Activated CD8-positive, alpha-beta memory T cell treated with anti-CD3 and anti-CD28 coated beads, Interleukin-2, amount 10 ng/mL, durations not matched to agents 7 days and 5 days (primary cell): ENCODE results near the gene AKAP1. TPM values are rescaled to one million over a fixed set of nuclear protein-coding genes. Genes with fewer than 3 reads are reported as not detected.

Experiments
- ATAC-seq: fragments of 150-1000 bp; cut with Tn5 transposase; one replicate; pipeline ENCODE4 v1.10.0; 2021; ENCODE audit warnings: moderate library complexity
- CTCF ChIA-PET: fragments of 350-600 bp; sonication (Branson Sonifier 250); formaldehyde crosslinking; loops from one replicate; lab custom pipeline; 2021; ENCODE audit warnings: antibody characterized with exemption; lab: Charles Lee
- DNase-seq: peaks from one replicate; pipeline ENCODE4 v3.0.0-alpha.2; 2020
- H3K27ac Mint-ChIP-seq: one replicate; pipeline ENCODE4 v1.8.0; 2021; ENCODE audit warnings: mild to moderate bottlenecking, mixed read lengths
- H3K27me3 Mint-ChIP-seq: one replicate; pipeline ENCODE4 v1.8.0; 2021; ENCODE audit warnings: mixed read lengths
- H3K36me3 Mint-ChIP-seq: one replicate; pipeline ENCODE4 v1.8.0; 2021; ENCODE audit warnings: mild to moderate bottlenecking, mixed read lengths
- H3K4me1 Mint-ChIP-seq: one replicate; pipeline ENCODE4 v1.8.0; 2021; ENCODE audit warnings: mixed read lengths
- H3K4me3 Mint-ChIP-seq: one replicate; pipeline ENCODE4 v1.8.0; 2021; ENCODE audit warnings: mild to moderate bottlenecking, moderate library complexity, mixed read lengths
- H3K9me3 Mint-ChIP-seq: one replicate; pipeline ENCODE4 v1.8.0; 2022; ENCODE audit warnings: low read depth, mixed read lengths
- total RNA-seq, 2 experiments: library from RNA; stranded (reverse); gene quantifications; one replicate each; pipeline ENCODE4 v1.2.3, GENCODE V29; 2021

The AKAP1 gene
- total RNA-seq, 2 experiments from 2014 or later, result 28.0 to 38.3 TPM

- Mint-ChIP-seq H3K27me3 (no peaks in the 10 kb centered on the region), H3K4me1 (no peaks in the 10 kb centered on the region), H3K9me3 (no peaks in the 10 kb centered on the region), H3K27ac (no peak overlapping the region), H3K4me3 (no peak overlapping the region), H3K36me3 (peaks cover 1% of the 10 kb centered on the region)
- no peak for DNase-seq
- CTCF ChIA-PET, result interaction anchor here (0.7 to 1.0 kb wide), 2 partner anchors 24 to 208 kb away, joined by 3 to 4 read pairs; no protein-coding TSS in a partner anchor
- no peak for ATAC-seq
These were observed 28.0 kb downstream of the AKAP1 start for GRCh38 chr17:57113011-57113410.

GRCh38 chr17:57113656-57114055 is 28.6 kb downstream of the AKAP1 start:
- DNase-seq (no peak), ATAC-seq (no peak)
- no peaks in the 10 kb centered on the region for H3K9me3 Mint-ChIP-seq
- H3K4me3 Mint-ChIP-seq, result no peak overlapping the region
- no peak overlapping the region for H3K27ac Mint-ChIP-seq
- peaks cover 6% of the 10 kb centered on the region for H3K36me3 Mint-ChIP-seq
- no peaks in the 10 kb centered on the region for H3K4me1 Mint-ChIP-seq
- CTCF ChIA-PET, result interaction anchor here (0.7 to 1.3 kb wide), 5 partner anchors 25 to 669 kb away, joined by 3 to 4 read pairs (median 4); no protein-coding TSS in a partner anchor
- no peaks in the 10 kb centered on the region for H3K27me3 Mint-ChIP-seq

- H3K4me1 Mint-ChIP-seq, result no peaks in the 10 kb centered on the region
- H3K36me3 Mint-ChIP-seq, result peaks cover 10% of the 10 kb centered on the region
- ATAC-seq (peak; percentile 65), DNase-seq (peak; percentile 68)
- no peaks in the 10 kb centered on the region for H3K27me3 Mint-ChIP-seq
- CTCF ChIA-PET, result interaction anchor here (0.7 to 1.3 kb wide), 4 partner anchors 11 to 669 kb away, joined by 3 to 4 read pairs (median 4); no protein-coding TSS in a partner anchor
- H3K4me3 Mint-ChIP-seq, result no peak overlapping the region
- no peak overlapping the region for H3K27ac Mint-ChIP-seq
- no peaks in the 10 kb centered on the region for H3K9me3 Mint-ChIP-seq
These were observed 29.1 kb downstream of the AKAP1 start for GRCh38 chr17:57114085-57114673.

GRCh38 chr17:57115377-57115776 is 30.3 kb downstream of the AKAP1 start:
- no peaks in the 10 kb centered on the region for H3K4me1 Mint-ChIP-seq
- no peak for DNase-seq
- no peaks in the 10 kb centered on the region for H3K27me3 Mint-ChIP-seq
- H3K4me3 Mint-ChIP-seq, result no peak overlapping the region
- no peaks in the 10 kb centered on the region for H3K9me3 Mint-ChIP-seq
- no peak for ATAC-seq
- no peak overlapping the region for H3K27ac Mint-ChIP-seq
- peaks cover 10% of the 10 kb centered on the region for H3K36me3 Mint-ChIP-seq
- CTCF ChIA-PET, result no interaction called here

- DNase-seq (no peak), ATAC-seq (no peak)
- CTCF ChIA-PET, result no interaction called here
- Mint-ChIP-seq H3K4me1 (no peaks in the 10 kb centered on the region), H3K36me3 (peaks cover 10% of the 10 kb centered on the region), H3K4me3 (no peak overlapping the region), H3K27me3 (no peaks in the 10 kb centered on the region), H3K27ac (no peak overlapping the region), H3K9me3 (no peaks in the 10 kb centered on the region)
These were observed 30.9 kb downstream of the AKAP1 start for GRCh38 chr17:57115916-57116315.

GRCh38 chr17:57117798-57118197 is 32.8 kb downstream of the AKAP1 start:
- H3K4me1 Mint-ChIP-seq, result no peaks in the 10 kb centered on the region
- CTCF ChIA-PET, result no interaction called here
- no peak for ATAC-seq

GRCh38 chr17:57120814-57121213 is 35.8 kb downstream of the AKAP1 start:
- no peak overlapping the region for H3K4me3 Mint-ChIP-seq
- H3K27me3 Mint-ChIP-seq, result no peaks in the 10 kb centered on the region
- no peak for DNase-seq
- H3K27ac Mint-ChIP-seq, result no peak overlapping the region
- H3K36me3 Mint-ChIP-seq, result peaks cover 10% of the 10 kb centered on the region
- H3K9me3 Mint-ChIP-seq, result no peaks in the 10 kb centered on the region
- ATAC-seq, result no peak
- CTCF ChIA-PET, result interaction anchor here (0.8 kb wide), 1 partner anchor 620 kb away, joined by 3 read pairs; no protein-coding TSS in a partner anchor
- no peaks in the 10 kb centered on the region for H3K4me1 Mint-ChIP-seq

More at GRCh38 chr17:57117798-57118197, 32.8 kb downstream of the AKAP1 start:
- no peak overlapping the region for H3K27ac Mint-ChIP-seq
- H3K4me3 Mint-ChIP-seq, result no peak overlapping the region
- no peaks in the 10 kb centered on the region for H3K27me3 Mint-ChIP-seq
- H3K9me3 Mint-ChIP-seq, result no peaks in the 10 kb centered on the region
- H3K36me3 Mint-ChIP-seq, result peaks cover 10% of the 10 kb centered on the region
- DNase-seq, result no peak

GRCh38 chr17:57121308-57122042 is 36.4 kb downstream of the AKAP1 start:
- Mint-ChIP-seq H3K27ac (no peak overlapping the region), H3K36me3 (peaks cover 10% of the 10 kb centered on the region), H3K9me3 (no peaks in the 10 kb centered on the region), H3K27me3 (no peaks in the 10 kb centered on the region), H3K4me1 (no peaks in the 10 kb centered on the region), H3K4me3 (no peak overlapping the region)
- DNase-seq (no peak), ATAC-seq (no peak)
- CTCF ChIA-PET, result interaction anchor here (0.7 to 1.5 kb wide), 2 partner anchors 13 to 626 kb away, joined by 3 read pairs; no protein-coding TSS in a partner anchor

GRCh38 chr17:57124053-57124452 is 39.0 kb downstream of the AKAP1 start:
- H3K27ac Mint-ChIP-seq, result no peak overlapping the region
- no peak for ATAC-seq
- H3K9me3 Mint-ChIP-seq, result no peaks in the 10 kb centered on the region
- peaks cover under 1% of the 10 kb centered on the region for H3K36me3 Mint-ChIP-seq
- DNase-seq, result no peak
- H3K27me3 Mint-ChIP-seq, result no peaks in the 10 kb centered on the region
- no peaks in the 10 kb centered on the region for H3K4me1 Mint-ChIP-seq
- no peak overlapping the region for H3K4me3 Mint-ChIP-seq
- CTCF ChIA-PET, result no interaction called here

GRCh38 chr17:57125406-57125805 is 40.4 kb downstream of the AKAP1 start:
- H3K4me3 Mint-ChIP-seq, result no peak overlapping the region
- H3K27ac Mint-ChIP-seq, result no peak overlapping the region
- H3K27me3 Mint-ChIP-seq, result no peaks in the 10 kb centered on the region
- H3K4me1 Mint-ChIP-seq, result no peaks in the 10 kb centered on the region
- no peaks in the 10 kb centered on the region for H3K36me3 Mint-ChIP-seq
- ATAC-seq, result no peak
- no peak for DNase-seq
- no peaks in the 10 kb centered on the region for H3K9me3 Mint-ChIP-seq
- CTCF ChIA-PET, result no interaction called here

GRCh38 chr17:57125866-57126265 is 40.8 kb downstream of the AKAP1 start:
- Mint-ChIP-seq H3K36me3 (no peaks in the 10 kb centered on the region), H3K4me3 (no peak overlapping the region), H3K9me3 (no peaks in the 10 kb centered on the region), H3K27ac (no peak overlapping the region), H3K27me3 (no peaks in the 10 kb centered on the region), H3K4me1 (no peaks in the 10 kb centered on the region)
- CTCF ChIA-PET, result no interaction called here
- DNase-seq (no peak), ATAC-seq (no peak)

- DNase-seq, result peak; percentile 87
- no peak overlapping the region for H3K27ac Mint-ChIP-seq
- no peak overlapping the region for H3K4me3 Mint-ChIP-seq
- no peaks in the 10 kb centered on the region for H3K9me3 Mint-ChIP-seq
- ATAC-seq, result peak; percentile 89
- H3K36me3 Mint-ChIP-seq, result no peaks in the 10 kb centered on the region
- H3K27me3 Mint-ChIP-seq, result no peaks in the 10 kb centered on the region
- CTCF ChIA-PET, result interaction anchor here (1.1 to 3.8 kb wide), 6 partner anchors 12 to 702 kb away, joined by 3 to 16 read pairs (median 4); no protein-coding TSS in a partner anchor
- H3K4me1 Mint-ChIP-seq, result peaks cover 2% of the 10 kb centered on the region
These were observed 45.8 kb downstream of the AKAP1 start for GRCh38 chr17:57130708-57131461.

- no peak for ATAC-seq
- no peaks in the 10 kb centered on the region for H3K36me3 Mint-ChIP-seq
- CTCF ChIA-PET, result interaction anchor here (0.9 to 1.3 kb wide), 3 partner anchors 607 to 700 kb away, joined by 3 to 7 read pairs (median 5); no protein-coding TSS in a partner anchor
These were observed 47.6 kb downstream of the AKAP1 start for GRCh38 chr17:57132663-57133062.

More at GRCh38 chr17:57132663-57133062, 47.6 kb downstream of the AKAP1 start:
- H3K4me1 Mint-ChIP-seq, result peaks cover 2% of the 10 kb centered on the region
- no peak overlapping the region for H3K4me3 Mint-ChIP-seq
- H3K27ac Mint-ChIP-seq, result no peak overlapping the region
- no peaks in the 10 kb centered on the region for H3K9me3 Mint-ChIP-seq
- peaks cover under 1% of the 10 kb centered on the region for H3K27me3 Mint-ChIP-seq
- DNase-seq, result no peak
